Head of caudate nucleus (tissue), 42 donors: ENCODE measurements around the gene PIP4P1.
"Not testable (repeated sequence)": the region's sequence is repeated elsewhere in the genome, so short reads cannot be mapped to it uniquely, and the experiment has no call there.

ENCODE experiments used
- DNase-seq, 42 donors: peaks; one replicate each; pipeline versions ENCODE4 v3.0.0 to v3.0.0-alpha.2; 2020 to 2021; ENCODE audit warnings: mixed read lengths in 7 of 42
- intact Hi-C: fragments of 100-400 bp; cut with DNase I; formaldehyde crosslinking; loops from one replicate; pipeline ENCODE4 v1.15.0; 2022

PIP4P1 gene

DNA sequence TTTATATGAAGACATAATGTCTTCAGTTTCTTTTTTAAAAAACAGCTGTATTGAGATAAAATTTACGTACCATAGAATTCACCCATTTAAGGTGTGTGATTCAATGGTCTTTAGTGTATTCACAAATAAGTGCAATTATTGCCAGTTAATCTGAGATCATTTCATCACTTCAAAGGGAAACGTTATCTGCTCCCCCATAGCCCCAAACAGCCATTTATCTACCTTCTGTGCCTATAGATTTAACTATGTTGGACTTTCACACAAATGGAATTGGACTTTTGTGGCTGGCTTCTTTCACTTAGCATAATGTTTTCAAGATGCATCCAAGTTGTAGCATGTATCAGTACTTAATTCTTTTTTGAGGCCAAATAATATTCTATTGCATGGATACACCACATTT lies 17.7 kb upstream of the PIP4P1 start:
- intact Hi-C loops: no loop called here
- no peak for DNase-seq

- intact Hi-C loops: no loop called here
- peak in 16 of 42 donors; percentile 10 to 55 (median 26) for DNase-seq
These were observed 16.1 kb upstream of the PIP4P1 start for GRCh38 chr14:20477211-20477876.

DNA sequence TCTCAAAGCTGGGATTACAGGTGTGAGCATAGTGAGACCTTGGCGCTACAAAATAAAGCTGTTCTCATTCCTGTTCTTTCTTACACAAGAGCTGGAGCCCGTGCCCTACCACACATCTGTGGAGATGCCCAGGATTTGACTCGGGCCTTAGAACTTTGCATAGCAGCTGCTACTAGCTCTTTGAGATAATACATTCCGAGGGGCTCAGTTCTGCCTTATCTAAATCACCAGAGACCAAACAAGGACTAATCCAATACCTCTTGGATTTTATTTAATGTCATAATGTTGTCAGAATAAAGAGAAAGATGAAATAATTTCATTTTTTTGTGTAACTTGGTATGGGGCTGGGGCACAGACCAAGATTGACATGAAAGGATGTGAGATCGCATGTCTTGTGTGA lies 15.5 kb upstream of the PIP4P1 start:
- DNase-seq: no peak
- intact Hi-C loops: no loop called here

DNA sequence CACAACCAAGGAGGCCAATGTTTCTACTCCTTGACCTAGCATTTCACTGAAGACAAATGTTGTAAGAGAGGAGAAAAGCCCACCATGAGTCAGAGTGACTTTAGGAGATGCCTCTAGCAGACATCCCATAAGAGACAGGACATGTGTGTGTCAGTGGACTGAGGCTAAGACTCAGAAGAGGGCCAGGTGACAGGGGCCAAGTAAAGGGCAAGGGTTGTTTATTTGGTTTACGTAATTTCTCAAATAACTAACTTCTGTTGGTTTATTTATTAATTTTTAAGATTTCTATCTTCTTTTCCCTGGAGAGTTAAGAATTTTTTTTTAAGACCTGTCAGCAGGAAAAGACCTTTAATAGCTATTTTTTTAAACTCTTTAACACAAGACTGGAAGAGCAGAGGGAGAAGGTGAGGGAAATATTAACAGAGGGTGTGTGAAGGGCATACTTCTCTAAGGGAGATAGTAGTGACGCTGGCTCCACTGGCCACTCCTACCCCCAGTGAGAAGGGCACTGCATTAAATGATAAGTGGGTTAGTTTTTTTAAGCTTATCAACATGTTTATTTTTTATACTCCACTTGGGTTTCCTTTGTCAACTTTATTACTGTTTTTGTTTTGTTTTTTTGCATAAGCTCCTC lies 11.4 kb upstream of the PIP4P1 start:
- intact Hi-C loops: no loop called here
- no peak for DNase-seq

GRCh38 chr14:20470603-20470901 lies 9.3 kb upstream of the PIP4P1 start:
- no peak for DNase-seq
- intact Hi-C loops: no loop called here

DNA sequence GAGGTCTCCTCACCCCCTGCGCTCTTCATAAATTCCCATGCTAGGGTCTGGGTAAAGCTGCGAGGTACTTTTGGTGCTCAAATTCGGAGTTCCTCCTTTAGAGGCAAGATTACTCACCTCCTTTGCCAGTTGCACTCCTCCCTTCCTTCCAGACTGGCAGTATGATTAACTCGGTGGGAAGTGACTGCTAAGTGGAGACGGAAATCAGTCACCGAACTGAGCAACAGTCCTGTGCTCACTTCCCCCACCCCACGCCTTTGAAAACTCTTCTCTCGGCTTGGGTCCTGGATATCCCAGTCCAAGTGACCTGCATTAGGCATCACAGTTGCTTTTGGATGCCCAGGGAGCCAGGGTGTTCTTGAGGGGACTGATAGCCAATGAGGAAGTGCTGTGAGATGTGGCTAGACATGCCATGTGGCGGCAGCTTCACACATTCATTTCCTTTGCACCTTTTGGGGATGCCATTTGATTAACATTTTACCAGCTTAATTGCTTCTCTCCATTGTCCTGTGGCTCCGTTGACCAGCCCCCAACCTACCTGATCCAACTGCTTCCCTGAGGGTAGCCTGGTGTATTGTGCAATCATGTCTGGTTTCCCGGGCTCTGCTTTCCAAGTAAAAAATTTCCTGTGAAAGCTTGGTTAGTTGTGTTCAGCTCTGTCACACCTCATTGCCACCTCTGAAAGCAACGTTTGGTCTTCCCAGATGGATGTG lies 8.8 kb upstream of the PIP4P1 start:
- DNase-seq: peak in 33 of 42 donors; percentile 9 to 80 (median 32)
- intact Hi-C loops: no loop called here

- DNase-seq: peak; percentile 75 to 97 (median 90)
- intact Hi-C loops: no loop called here
These were observed 8.1 kb upstream of the PIP4P1 start, which contains the start of gene PNP for GRCh38 chr14:20469242-20469889. PNP (plus strand) TSS chr14:20469406; CDS start chr14:20469525, 119 bp downstream.

DNA sequence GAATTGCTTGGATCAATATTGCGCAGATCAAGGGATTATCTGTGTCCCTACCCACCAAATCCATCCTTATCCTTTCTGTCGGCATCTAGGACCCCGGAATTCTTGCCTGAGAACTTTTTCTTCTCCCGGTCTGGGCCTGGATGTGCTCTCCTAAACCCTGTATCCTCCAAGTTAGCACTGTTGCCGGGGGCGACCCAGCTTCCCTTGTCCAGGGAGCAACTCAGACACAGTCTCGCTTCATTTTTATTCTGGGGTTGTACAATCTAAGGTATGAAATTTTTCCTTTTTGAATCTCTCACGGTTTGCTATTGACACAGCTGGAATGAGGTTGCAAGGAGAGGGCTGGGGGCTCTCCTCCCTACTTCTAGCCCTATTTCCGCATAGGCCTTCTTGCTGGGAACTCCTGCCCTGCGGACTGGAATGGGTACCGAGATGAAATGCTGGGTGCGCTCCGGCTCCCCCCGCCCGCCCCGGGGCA lies 7.6 kb upstream of the PIP4P1 start:
- intact Hi-C loops: no loop called here
- DNase-seq: peak in 19 of 42 donors; percentile 6 to 53 (median 16)

GRCh38 chr14:20460458-20461224 lies 593 bp downstream of the PIP4P1 start:
- DNase-seq: peak in 5 of 42 donors; percentile 5 to 29 (median 16)
- intact Hi-C loops: loop anchor here (2.0 kb wide), 1 partner anchor 118 kb away; the partner anchor contains the start of gene PARP2

DNA sequence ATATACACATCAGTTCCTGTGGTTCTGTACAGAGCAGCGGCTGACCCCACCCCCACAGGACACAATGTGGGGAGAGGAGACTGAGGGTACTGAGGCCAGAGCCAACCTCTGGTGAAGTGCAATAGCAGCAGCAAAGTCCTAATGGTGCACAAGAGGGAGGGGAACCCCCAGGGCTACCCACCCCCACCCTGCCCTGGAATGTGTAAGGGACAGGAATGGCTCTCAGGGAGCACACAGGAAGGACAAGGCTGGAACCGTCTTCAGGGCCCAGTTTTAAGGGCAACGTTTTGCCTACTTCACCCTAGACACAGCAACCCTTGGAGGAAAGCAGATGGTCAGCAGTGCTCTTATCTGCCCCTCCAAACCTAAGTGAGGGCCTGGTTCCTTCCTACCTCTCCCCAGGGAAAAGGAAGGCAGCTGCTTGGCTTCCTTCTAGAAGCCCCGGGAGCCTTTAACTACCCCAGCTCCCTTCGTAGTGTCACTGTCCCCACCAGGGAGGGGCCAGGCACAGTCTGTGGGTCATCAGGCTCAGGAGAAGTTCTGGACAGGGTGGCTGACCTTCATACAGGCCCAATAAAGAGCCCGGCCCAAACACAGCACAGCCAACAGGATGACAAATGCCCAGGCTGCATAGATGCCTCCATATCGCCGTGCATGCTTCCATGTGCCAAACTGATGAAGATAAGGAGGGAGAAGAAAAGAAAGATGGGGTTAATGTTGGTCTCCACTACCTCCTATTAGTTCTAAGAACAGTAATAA lies 3.0 kb downstream of the PIP4P1 start:
- DNase-seq: no peak
- intact Hi-C loops: loop anchor here (5.0 to 10.0 kb wide), 2 partner anchors 154 to 227 kb away; partner anchors contain the start of genes ANG and RNASE4

DNA sequence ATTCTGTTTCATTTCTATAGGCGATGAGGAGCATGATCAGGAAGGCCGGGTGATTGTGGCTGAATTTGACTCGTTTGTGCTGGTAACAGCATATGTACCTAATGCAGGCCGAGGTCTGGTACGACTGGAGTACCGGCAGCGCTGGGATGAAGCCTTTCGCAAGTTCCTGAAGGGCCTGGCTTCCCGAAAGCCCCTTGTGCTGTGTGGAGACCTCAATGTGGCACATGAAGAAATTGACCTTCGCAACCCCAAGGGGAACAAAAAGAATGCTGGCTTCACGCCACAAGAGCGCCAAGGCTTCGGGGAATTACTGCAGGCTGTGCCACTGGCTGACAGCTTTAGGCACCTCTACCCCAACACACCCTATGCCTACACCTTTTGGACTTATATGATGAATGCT lies 4.3 kb downstream of the PIP4P1 start:
- intact Hi-C loops: loop anchor here (5.0 to 10.0 kb wide), 2 partner anchors 155 to 228 kb away; partner anchors contain the start of genes ANG and RNASE4
- peak in 3 of 42 donors; percentile 5 to 39 (median 8) for DNase-seq

GRCh38 chr14:20455355-20456300 lies 5.6 kb downstream of the PIP4P1 start:
- intact Hi-C loops: loop anchor here (2.0 to 10.0 kb wide), 3 partner anchors 43 to 229 kb away; partner anchors contain the start of genes ANG, RNASE4 and TEP1
- DNase-seq: peak in 26 of 42 donors; percentile 34 to 77 (median 60)

GRCh38 chr14:20454516-20455354 lies 6.5 kb downstream of the PIP4P1 start, which contains the start of the genes APEX1 and OSGEP:
APEX1 (plus strand) TSS chr14:20455226; CDS start chr14:20455646, 420 bp downstream.
OSGEP (minus strand) TSS chr14:20454812; CDS start chr14:20454683, 129 bp downstream.
- DNase-seq: peak; percentile 95 to 100 (median 99)
- intact Hi-C loops: loop anchor here (2.0 to 10.0 kb wide), 3 partner anchors 42 to 230 kb away; partner anchors contain the start of genes ANG, RNASE4 and TEP1

- DNase-seq: not testable (repeated sequence)
- intact Hi-C loops: loop anchor here (10.0 kb wide), 1 partner anchor 232 kb away; the partner anchor contains the start of genes ANG and RNASE4
These were observed 8.4 kb downstream of the PIP4P1 start for GRCh38 chr14:20452831-20453230.

GRCh38 chr14:20446889-20447288 lies 14.3 kb downstream of the PIP4P1 start:
- intact Hi-C loops: no loop called here
- DNase-seq: no peak
